ENCODE results near the gene SCPEP1.

GRCh38 chr17:56966338-56966737 is 11.6 kb upstream of the SCPEP1 start:
- TF ChIP-seq USF1 (IDR thresholded peaks at IDR 0.05) (no peak), TAF1 (IDR thresholded peaks at IDR 0.05; ENCODE audit: low read depth) (no peak), RAD21 (IDR thresholded peaks at IDR 0.05; ENCODE audit: low read depth) (no peak), CREB1 (IDR thresholded peaks at IDR 0.05; ENCODE audit: low read depth) (no peak), NFIC (IDR thresholded peaks at IDR 0.05) (no peak), CEBPB (IDR thresholded peaks at IDR 0.05) (no peak)
- TF ChIP-seq, protein P1, sequence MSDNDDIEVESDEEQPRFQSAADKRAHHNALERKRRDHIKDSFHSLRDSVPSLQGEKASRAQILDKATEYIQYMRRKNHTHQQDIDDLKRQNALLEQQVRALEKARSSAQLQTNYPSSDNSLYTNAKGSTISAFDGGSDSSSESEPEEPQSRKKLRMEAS (IDR thresholded peaks at IDR 0.05), result no peak

Data from Ishikawa (cell line).